BE2C (cell line): ENCODE measurements around the gene CDC25B.
"Not testable (repeated sequence)": the region's sequence is repeated elsewhere in the genome, so short reads cannot be mapped to it uniquely, and the experiment has no call there.

Experiments
- DNase-seq: peaks from one replicate; pipeline ENCODE4 v3.0.0-alpha.2; 2020
- H3K27me3 ChIP-seq: fragments of 250-450 bp; sonication (Bioruptor Pico); 2 replicates; pipeline ENCODE4 v1.5.1; 2020; ENCODE audit warnings: mild to moderate bottlenecking
- H3K36me3 ChIP-seq: fragments of 250-450 bp; sonication (Bioruptor Pico); 2 replicates; pipeline ENCODE4 v1.5.1; 2020; ENCODE audit warnings: mild to moderate bottlenecking
- H3K4me1 ChIP-seq: fragments of 250-450 bp; sonication (Bioruptor Pico); 2 replicates; pipeline ENCODE4 v1.5.1; 2020
- H3K4me3 ChIP-seq: 2 replicates; pipeline ENCODE4 v1.5.1; 2011; ENCODE audit warnings: low read depth, low read length
- H3K9me3 ChIP-seq: fragments of 250-450 bp; sonication (Bioruptor Pico); 2 replicates; pipeline ENCODE4 v1.5.1; 2020
- CTCF ChIP-seq: IDR thresholded peaks from 2 replicates; pipeline ENCODE4 v1.5.1; 2012; ENCODE audit warnings: mild to moderate bottlenecking, low read depth, low read length

Gene CDC25B

GRCh38 chr20:3786126-3786484 is 10.0 kb upstream of the CDC25B start:
- no peak for TF ChIP-seq CTCF
- Histone ChIP-seq H3K9me3 (no peaks in the 10 kb centered on the region), H3K27me3 (no peaks in the 10 kb centered on the region), H3K36me3 (peaks cover 9% of the 10 kb centered on the region), H3K4me3 (peak overlapping the region; percentile 84), H3K4me1 (peaks cover 8% of the 10 kb centered on the region)
- DNase-seq, result peak; percentile 64

- Histone ChIP-seq H3K36me3 (peaks cover 9% of the 10 kb centered on the region), H3K4me3 (peak within 1 kb of the TSS; percentile 84), H3K9me3 (no peaks in the 10 kb centered on the region), H3K4me1 (peaks cover 8% of the 10 kb centered on the region), H3K27me3 (no peaks in the 10 kb centered on the region)
- DNase-seq, result peak; percentile 93
- peak; percentile 53 for TF ChIP-seq CTCF
Measured at GRCh38 chr20:3786665-3787323, 9.3 kb upstream of the CDC25B start, which contains the start of gene CENPB. CENPB (minus strand) TSS chr20:3786740; CDS start chr20:3786483, 257 bp downstream.

- no peaks in the 10 kb centered on the region for H3K9me3 ChIP-seq
- H3K4me3 ChIP-seq, result peak overlapping the region; percentile 61
- H3K27me3 ChIP-seq, result no peaks in the 10 kb centered on the region
- TF ChIP-seq CTCF, result no peak
- no peak for DNase-seq
- H3K36me3 ChIP-seq, result peaks cover 9% of the 10 kb centered on the region
- H3K4me1 ChIP-seq, result peaks cover 8% of the 10 kb centered on the region
Measured at GRCh38 chr20:3787324-3788014, 8.6 kb upstream of the CDC25B start.

DNA sequence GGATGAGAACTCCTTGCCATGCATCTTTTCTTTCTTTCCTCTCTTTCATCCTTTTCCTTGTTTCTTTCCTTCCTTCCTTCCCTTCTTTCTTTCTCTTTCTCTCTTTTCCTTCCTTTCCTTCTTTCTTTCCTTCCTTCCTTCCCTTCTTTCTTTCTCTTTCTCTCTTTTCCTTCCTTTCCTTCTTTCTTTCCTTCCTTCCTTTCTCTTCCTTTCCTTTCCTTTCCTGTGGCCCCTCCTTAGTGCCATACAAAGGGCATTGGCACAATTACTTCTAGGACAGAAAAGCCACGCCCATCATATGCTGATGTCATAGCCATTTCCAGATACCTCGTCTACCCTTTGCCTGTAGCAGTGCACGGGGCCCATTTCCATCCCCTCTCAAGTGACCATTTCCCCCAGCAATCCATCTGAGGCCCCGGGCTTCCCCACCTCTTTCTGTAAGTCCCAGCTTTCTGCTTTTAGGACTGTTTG is 7.4 kb upstream of the CDC25B start:
- no peak for TF ChIP-seq CTCF
- no peaks in the 10 kb centered on the region for H3K9me3 ChIP-seq
- peaks cover 8% of the 10 kb centered on the region for H3K4me1 ChIP-seq
- H3K27me3 ChIP-seq, result no peaks in the 10 kb centered on the region
- H3K4me3 ChIP-seq, result no peak overlapping the region
- peaks cover 9% of the 10 kb centered on the region for H3K36me3 ChIP-seq
- DNase-seq, result peak; percentile 62

DNA sequence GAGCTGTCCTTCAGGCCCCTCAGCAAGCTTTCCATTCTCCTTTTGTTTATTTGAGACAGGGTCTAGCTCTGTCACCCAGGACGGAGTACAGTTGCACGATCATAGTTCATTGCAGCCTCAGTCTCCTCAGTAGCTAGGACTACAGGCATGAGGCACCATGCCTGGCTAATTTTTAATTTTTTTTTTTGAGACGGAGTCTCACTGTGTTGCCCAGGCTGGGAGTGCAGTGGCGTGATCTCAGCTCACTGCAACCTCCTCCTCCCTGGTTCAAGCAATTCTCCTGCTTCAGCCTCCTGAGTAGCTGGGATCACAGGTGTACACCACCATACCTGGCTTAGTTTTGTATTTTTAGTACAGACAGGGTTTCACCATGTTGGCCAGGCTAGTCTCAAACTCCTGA is 6.9 kb upstream of the CDC25B start:
- not testable (repeated sequence) for H3K27me3 ChIP-seq, H3K9me3 ChIP-seq, H3K36me3 ChIP-seq

GRCh38 chr20:3794168-3794567 is 1.9 kb upstream of the CDC25B start:
- not testable (repeated sequence) for H3K27me3 ChIP-seq, H3K9me3 ChIP-seq, H3K4me3 ChIP-seq, DNase-seq
- Histone ChIP-seq H3K36me3 (peaks cover 16% of the 10 kb centered on the region), H3K4me1 (peaks cover 16% of the 10 kb centered on the region)

More for the DNA sequence above, 6.9 kb upstream of the CDC25B start:
- not testable (repeated sequence) for DNase-seq, H3K4me3 ChIP-seq, H3K4me1 ChIP-seq
